Activated gamma-delta T cell treated with anti-CD3 and anti-CD28 coated beads, Interleukin-2, amount 50 U/mL, for 16 hours (primary cell): Measurements from ENCODE around the gene ADORA1.

Experiments used
- DNase-seq: peaks from one replicate; pipeline ENCODE4 v3.0.0-alpha.2; 2020; ENCODE audit warnings: low read depth

Gene ADORA1

GRCh38 chr1:203187689-203188264 lies 60.3 kb downstream of the ADORA1 start:
- no peak for DNase-seq

GRCh38 chr1:203188686-203189232 lies 61.2 kb downstream of the ADORA1 start:
- DNase-seq: no peak

- no peak for DNase-seq
Measured at GRCh38 chr1:203189951-203190352, 62.4 kb downstream of the ADORA1 start.

- no peak for DNase-seq
Measured at GRCh38 chr1:203190949-203191348, 63.4 kb downstream of the ADORA1 start.

GRCh38 chr1:203196371-203196770 lies 68.8 kb downstream of the ADORA1 start:
- DNase-seq: no peak

- no peak for DNase-seq
Measured at GRCh38 chr1:203197625-203198024, 70.1 kb downstream of the ADORA1 start.

- DNase-seq: no peak
Measured at GRCh38 chr1:203199002-203199401, 71.5 kb downstream of the ADORA1 start.

- no peak for DNase-seq
Measured at GRCh38 chr1:203199481-203199815, 71.9 kb downstream of the ADORA1 start.

- DNase-seq: no peak
Measured at GRCh38 chr1:203199816-203200571, 72.5 kb downstream of the ADORA1 start.

GRCh38 chr1:203200916-203201315 lies 73.4 kb downstream of the ADORA1 start:
- no peak for DNase-seq

- no peak for DNase-seq
Measured at GRCh38 chr1:203201516-203202205, 74.1 kb downstream of the ADORA1 start.

GRCh38 chr1:203202431-203203245 lies 75.1 kb downstream of the ADORA1 start:
- no peak for DNase-seq

GRCh38 chr1:203204756-203205155 lies 77.2 kb downstream of the ADORA1 start:
- DNase-seq: no peak

GRCh38 chr1:203206129-203206687 lies 78.7 kb downstream of the ADORA1 start:
- DNase-seq: no peak

GRCh38 chr1:203207751-203208150 lies 80.2 kb downstream of the ADORA1 start:
- no peak for DNase-seq

GRCh38 chr1:203208181-203208580 lies 80.7 kb downstream of the ADORA1 start:
- no peak for DNase-seq

GRCh38 chr1:203210350-203210749 lies 82.8 kb downstream of the ADORA1 start:
- DNase-seq: no peak

- DNase-seq: no peak
Measured at GRCh38 chr1:203210988-203211387, 83.5 kb downstream of the ADORA1 start.

GRCh38 chr1:203211812-203212211 lies 84.3 kb downstream of the ADORA1 start:
- no peak for DNase-seq

GRCh38 chr1:203213126-203213525 lies 85.6 kb downstream of the ADORA1 start:
- no peak for DNase-seq

- DNase-seq: no peak
Measured at GRCh38 chr1:203214871-203215270, 87.3 kb downstream of the ADORA1 start.

- no peak for DNase-seq
Measured at GRCh38 chr1:203215573-203215972, 88.0 kb downstream of the ADORA1 start.
